Measurements from ENCODE around the gene RTP5. TPM values are rescaled to one million over a fixed set of nuclear protein-coding genes. Genes with fewer than 3 reads are reported as not detected.
"Not testable (repeated sequence)": the region's sequence is repeated elsewhere in the genome, so short reads cannot be mapped to it uniquely, and the experiment has no call there.

The RTP5 gene
- not detected for polyA plus RNA-seq (ENCODE audit: insufficient read length in 12 of 12)
- long read RNA-seq, donor 1, result 0 reads
- long read RNA-seq, donor 2, result 0 reads
- long read RNA-seq, donor 3, result 0 reads
- long read RNA-seq, donor 4, result 0 reads
- long read RNA-seq, donor 5, result 0 reads
- long read RNA-seq, donor 6, result 0 reads
- long read RNA-seq, donor 7, result 0 reads
- long read RNA-seq, donor 8, result 0 reads
- long read RNA-seq, donor 9, result 0 reads
- long read RNA-seq, donor 10, result 0 reads
- long read RNA-seq, donor 11, result 0 reads

GRCh38 chr2:241869087-241869961 is at the start of gene RTP5:
RTP5 (plus strand) TSS chr2:241869729; CDS start chr2:241869757, 28 bp downstream.
- no peak for DNase-seq

DNA sequence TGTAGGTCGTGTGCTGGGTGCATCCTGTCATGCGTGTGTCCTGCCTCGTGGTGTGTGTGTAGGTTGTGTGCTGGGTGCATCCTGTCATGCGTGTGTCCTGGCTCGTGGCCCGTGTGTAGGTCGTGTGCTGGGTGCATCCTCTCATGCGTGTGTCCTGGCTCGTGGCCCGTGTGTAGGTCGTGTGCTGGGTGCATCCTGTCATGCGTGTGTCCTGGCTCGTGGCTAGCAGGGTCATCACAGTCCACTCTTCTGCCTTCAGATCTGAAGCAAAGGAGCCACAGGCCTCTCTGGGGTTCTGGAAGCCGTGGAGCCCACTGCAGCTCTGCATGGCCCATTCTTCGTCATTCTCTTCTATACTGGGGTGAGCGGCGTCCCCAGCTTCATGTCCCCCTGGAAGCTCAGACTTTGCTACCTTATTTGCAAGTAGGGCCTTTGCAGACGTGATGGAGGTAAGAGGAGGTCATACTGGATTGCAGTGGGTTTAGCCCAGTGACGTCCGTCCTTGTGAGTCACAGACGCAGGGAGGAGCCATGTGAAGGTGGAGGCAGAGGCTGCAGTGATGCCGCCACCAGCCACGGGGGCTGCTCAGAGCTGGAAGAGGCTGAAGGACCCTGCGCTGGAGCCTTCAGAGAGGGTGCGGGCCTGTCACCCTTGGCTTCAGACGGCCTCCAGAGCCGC is 49.4 kb upstream of the RTP5 start:
- not testable (repeated sequence) for DNase-seq

- no peak for DNase-seq
These were observed 48.7 kb upstream of the RTP5 start for GRCh38 chr2:241820625-241821384.

GRCh38 chr2:241821460-241822263 is 47.9 kb upstream of the RTP5 start:
- DNase-seq, result no peak

DNA sequence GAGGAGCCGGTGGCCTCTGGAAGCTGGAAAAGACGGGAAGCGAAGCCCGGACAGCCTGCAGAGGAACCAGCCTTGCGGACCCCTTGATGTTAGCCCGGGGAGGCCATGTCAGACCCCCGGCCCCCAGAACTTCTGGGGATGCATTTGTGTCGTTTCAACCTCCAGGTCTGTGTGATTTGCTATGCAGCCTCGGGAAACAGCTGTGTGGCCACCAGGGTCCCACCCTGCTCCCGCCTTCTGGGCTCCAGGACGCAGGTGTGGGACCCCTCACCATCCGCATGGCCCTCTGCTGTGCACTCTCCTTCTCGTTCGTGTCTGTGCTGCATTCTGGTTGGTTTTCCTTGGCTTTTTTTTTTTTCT is 47.3 kb upstream of the RTP5 start:
- no peak for DNase-seq

GRCh38 chr2:241823531-241824437 is 45.7 kb upstream of the RTP5 start:
- not testable (repeated sequence) for DNase-seq

GRCh38 chr2:241827394-241827793 is 42.1 kb upstream of the RTP5 start:
- no peak for DNase-seq

DNA sequence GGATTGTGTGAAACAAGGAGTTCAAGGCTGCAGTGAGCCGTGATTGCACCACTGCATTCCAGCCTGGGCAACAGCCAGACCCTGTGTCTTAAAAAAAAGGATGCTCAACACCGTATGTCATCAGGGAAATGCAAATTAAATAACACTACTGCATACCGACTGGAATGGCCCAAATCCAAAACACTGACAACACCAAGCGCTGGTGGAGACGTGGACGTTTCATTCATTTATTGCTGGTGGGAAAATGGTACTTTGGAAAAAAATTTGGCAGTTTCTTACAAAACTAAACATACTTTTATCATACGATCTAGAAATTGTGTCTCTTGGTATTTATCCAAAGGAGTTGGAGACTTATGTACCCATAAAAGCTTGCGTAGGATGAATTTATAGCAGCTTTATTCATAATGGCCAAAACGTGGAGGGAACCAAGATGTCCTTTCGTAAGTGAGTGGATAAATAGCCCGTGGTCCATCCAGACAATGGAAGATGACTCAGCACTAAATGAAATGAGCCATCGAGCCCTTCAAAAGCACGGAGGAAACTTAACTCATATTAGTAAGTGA is 36.3 kb upstream of the RTP5 start:
- DNase-seq, result no peak

GRCh38 chr2:241833756-241834526 is 35.6 kb upstream of the RTP5 start:
- DNase-seq, result not testable (repeated sequence)

GRCh38 chr2:241834527-241835210 is 34.9 kb upstream of the RTP5 start:
- DNase-seq, result no peak

GRCh38 chr2:241835611-241836010 is 33.9 kb upstream of the RTP5 start:
- DNase-seq, result no peak

GRCh38 chr2:241836292-241836691 is 33.2 kb upstream of the RTP5 start:
- DNase-seq, result no peak

GRCh38 chr2:241837197-241837965 is 32.1 kb upstream of the RTP5 start:
- no peak for DNase-seq

- no peak for DNase-seq
These were observed 28.1 kb upstream of the RTP5 start for GRCh38 chr2:241841181-241842066.

DNA sequence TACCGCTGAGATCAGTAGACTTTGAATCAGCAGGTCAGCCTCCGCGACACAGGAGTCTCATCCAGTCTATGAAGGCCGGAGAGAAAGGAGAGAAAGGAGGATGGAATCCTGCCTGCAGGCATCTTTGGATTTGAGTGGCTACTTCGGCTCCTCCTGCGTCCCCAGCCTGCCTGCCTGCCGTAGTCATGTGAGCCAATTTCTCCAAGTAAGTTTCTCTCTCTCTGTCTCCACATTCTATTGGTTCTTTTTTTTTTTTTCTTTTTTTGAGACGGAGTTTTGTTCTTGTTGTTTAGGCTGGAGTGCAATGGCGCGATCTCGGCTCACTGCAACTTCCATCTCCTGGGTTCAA is 27.5 kb upstream of the RTP5 start:
- no peak for DNase-seq

DNA sequence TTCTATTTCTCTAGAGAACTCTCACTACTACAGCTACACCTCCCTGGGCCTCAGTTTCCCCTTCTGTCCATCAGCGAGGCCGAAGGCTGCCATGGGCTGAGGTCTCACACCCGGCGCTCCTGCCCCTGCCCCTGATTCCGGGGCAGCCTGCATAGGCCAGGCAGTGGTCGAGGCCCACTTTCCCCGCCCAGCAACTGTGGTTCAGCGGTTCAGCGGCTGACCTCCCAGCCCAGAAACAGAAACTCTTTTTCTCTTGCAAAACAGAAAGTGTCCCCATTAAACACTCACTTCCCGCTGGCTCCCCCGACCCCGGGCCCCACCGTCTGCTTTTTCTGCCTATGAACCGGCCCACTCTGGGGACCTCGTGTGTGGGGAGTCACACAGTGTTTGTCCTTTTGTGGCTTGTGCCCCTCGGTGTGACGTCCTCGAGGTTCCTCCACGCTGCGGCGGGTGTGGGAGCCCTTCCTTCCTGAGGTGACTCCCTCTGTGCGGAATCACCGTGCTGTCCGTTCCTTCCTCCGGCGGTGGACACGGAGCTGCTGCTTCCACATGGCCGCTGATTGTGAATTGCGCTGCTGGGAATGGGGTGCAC is 26.8 kb upstream of the RTP5 start:
- no peak for DNase-seq

Measured in muscle of arm (tissue), 14 donors.